Measurements from ENCODE around the gene ADIG. TPM values are rescaled to one million over a fixed set of nuclear protein-coding genes. Genes with fewer than 3 reads are reported as not detected.

The ADIG gene
- total RNA-seq, 4 donors from 2014 or later = not detected

DNA sequence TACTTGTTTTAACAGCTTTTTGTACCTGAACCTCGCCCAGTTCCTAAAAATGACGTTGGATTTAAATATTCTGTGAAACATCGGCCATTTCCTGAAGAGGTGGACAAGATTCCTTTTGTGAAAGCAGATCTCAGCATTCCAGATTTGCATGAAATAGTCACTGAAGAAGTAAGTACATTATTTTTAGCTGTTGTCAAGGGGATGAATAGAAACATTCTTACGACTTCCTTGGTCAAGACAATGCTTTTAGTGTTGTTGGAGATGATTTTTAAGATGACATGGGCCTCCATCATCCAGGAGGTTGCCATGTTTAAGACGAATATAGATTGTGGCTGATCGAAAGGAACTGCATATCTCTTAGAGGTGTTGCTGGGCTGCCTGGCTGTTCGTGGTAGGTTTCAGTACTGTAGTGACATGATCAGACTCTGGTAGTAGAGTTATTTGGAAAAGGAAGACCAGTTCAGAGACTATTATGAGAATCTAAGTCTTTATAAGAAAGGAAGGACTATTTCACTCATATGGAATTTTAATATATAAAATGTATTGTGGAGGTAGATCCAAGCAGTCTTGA is 29.9 kb upstream of the ADIG start:
- no peak overlapping the region for H3K4me3 ChIP-seq (ENCODE audit: low read depth, poor library complexity, severe bottlenecking)
- intact Hi-C loops (cut with DNase I; ENCODE audit: low total_unique reads) = no loop called here
- TF ChIP-seq, protein P1, sequence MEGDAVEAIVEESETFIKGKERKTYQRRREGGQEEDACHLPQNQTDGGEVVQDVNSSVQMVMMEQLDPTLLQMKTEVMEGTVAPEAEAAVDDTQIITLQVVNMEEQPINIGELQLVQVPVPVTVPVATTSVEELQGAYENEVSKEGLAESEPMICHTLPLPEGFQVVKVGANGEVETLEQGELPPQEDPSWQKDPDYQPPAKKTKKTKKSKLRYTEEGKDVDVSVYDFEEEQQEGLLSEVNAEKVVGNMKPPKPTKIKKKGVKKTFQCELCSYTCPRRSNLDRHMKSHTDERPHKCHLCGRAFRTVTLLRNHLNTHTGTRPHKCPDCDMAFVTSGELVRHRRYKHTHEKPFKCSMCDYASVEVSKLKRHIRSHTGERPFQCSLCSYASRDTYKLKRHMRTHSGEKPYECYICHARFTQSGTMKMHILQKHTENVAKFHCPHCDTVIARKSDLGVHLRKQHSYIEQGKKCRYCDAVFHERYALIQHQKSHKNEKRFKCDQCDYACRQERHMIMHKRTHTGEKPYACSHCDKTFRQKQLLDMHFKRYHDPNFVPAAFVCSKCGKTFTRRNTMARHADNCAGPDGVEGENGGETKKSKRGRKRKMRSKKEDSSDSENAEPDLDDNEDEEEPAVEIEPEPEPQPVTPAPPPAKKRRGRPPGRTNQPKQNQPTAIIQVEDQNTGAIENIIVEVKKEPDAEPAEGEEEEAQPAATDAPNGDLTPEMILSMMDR (IDR thresholded peaks at IDR 0.05) = no peak
- no peak for TF ChIP-seq POLR2A (IDR thresholded peaks at IDR 0.05)
- DNase-seq (ENCODE audit: low spot score in 2 of 2) = no peak
- 87% methylated on average over 7 of the region's 7 CpGs for WGBS, 2 donors

GRCh38 chr20:38554986-38555385 is 26.0 kb upstream of the ADIG start:
- 92 to 94% methylated on average over 2 of the region's 2 CpGs for WGBS, 2 donors
- H3K4me3 ChIP-seq (ENCODE audit: low read depth, poor library complexity, severe bottlenecking) = no peak overlapping the region
- intact Hi-C loops (cut with DNase I; ENCODE audit: low total_unique reads) = no loop called here
- no peak for DNase-seq (ENCODE audit: low spot score in 2 of 2)
- TF ChIP-seq, protein P1 (IDR thresholded peaks at IDR 0.05) = no peak
- TF ChIP-seq POLR2A (IDR thresholded peaks at IDR 0.05) = no peak

- intact Hi-C loops (cut with DNase I; ENCODE audit: low total_unique reads) = no loop called here
- DNase-seq (ENCODE audit: low spot score in 2 of 2) = no peak
- TF ChIP-seq, protein P1 (IDR thresholded peaks at IDR 0.05) = no peak
- TF ChIP-seq POLR2A (IDR thresholded peaks at IDR 0.05) = no peak
- no peak overlapping the region for H3K4me3 ChIP-seq (ENCODE audit: low read depth, poor library complexity, severe bottlenecking)
Observed at GRCh38 chr20:38555395-38555794, 25.6 kb upstream of the ADIG start.

GRCh38 chr20:38557174-38557573 is 23.8 kb upstream of the ADIG start:
- WGBS, 2 donors = 94 to 97% methylated on average over 2 of the region's 2 CpGs
- no peak overlapping the region for H3K4me3 ChIP-seq (ENCODE audit: low read depth, poor library complexity, severe bottlenecking)
- intact Hi-C loops (cut with DNase I; ENCODE audit: low total_unique reads) = no loop called here
- TF ChIP-seq POLR2A (IDR thresholded peaks at IDR 0.05) = no peak
- TF ChIP-seq, protein P1 (IDR thresholded peaks at IDR 0.05) = no peak
- DNase-seq (ENCODE audit: low spot score in 2 of 2) = no peak

DNA sequence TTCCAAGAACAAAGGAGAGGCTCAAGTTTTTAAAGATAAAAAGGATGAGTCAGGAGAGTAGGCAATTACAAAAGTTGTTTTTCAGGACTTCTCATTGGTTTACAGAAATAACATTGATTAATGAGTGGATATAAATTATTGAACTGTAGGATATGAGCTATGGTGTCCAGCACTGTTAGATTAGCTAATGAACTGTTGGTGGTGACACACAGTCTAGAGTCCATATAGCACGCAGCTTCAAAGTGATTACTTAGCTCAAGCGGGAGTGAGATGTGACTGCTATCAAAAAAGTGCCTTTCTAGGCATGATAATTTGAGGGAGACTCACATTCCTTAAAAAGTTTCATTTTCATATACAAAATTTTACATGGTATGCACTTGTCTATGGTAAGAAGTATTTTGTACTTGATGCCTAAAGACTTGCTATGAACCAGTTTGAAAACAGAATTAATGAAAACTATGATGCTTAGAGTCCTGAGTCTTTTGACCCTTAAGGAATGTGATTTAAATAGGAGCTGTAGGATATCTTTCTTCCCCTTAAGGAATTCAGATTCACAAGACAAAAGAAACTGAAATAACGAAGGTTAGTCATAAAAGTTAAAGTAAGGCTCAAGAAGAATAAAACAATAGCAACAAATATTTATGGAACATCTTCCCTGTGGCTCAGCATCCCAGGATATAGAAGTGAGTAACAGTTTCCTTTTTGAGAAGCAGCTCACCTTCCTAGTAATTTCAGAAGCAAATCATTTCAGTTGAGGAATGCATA is 22.2 kb upstream of the ADIG start:
- no peak overlapping the region for H3K4me3 ChIP-seq (ENCODE audit: low read depth, poor library complexity, severe bottlenecking)
- TF ChIP-seq, protein P1 (IDR thresholded peaks at IDR 0.05) = no peak
- TF ChIP-seq POLR2A (IDR thresholded peaks at IDR 0.05) = no peak
- 95 to 97% methylated on average over 3 of the region's 3 CpGs for WGBS, 2 donors
- intact Hi-C loops (cut with DNase I; ENCODE audit: low total_unique reads) = no loop called here
- DNase-seq (ENCODE audit: low spot score in 2 of 2) = no peak

All from lower leg skin (tissue), 4 donors.